Activated CD4-positive, alpha-beta T cell treated with anti-CD3 and anti-CD28 coated beads, Interleukin-2, amount 50 U/mL, for 1 hour (primary cell): ENCODE measurements around the gene SLC17A3.

Experiments
- DNase-seq: peaks from one replicate; pipeline ENCODE4 v3.0.0-alpha.2; 2020

The SLC17A3 gene

GRCh38 chr6:25832670-25833069 is 41.4 kb downstream of the SLC17A3 start:
- no peak for DNase-seq

- DNase-seq = no peak
Measured at GRCh38 chr6:25832307-25832662, 41.8 kb downstream of the SLC17A3 start.

GRCh38 chr6:25831532-25832306 is 42.3 kb downstream of the SLC17A3 start, which contains the start of gene SLC17A1:
Gene SLC17A1, minus strand, starts transcription at chr6:25832052. Its CDS starts 1,495 bp downstream, at chr6:25830557.
- no peak for DNase-seq

- DNase-seq = no peak
Measured at GRCh38 chr6:25830458-25830857, 43.6 kb downstream of the SLC17A3 start.

GRCh38 chr6:25829375-25829774 is 44.7 kb downstream of the SLC17A3 start:
- no peak for DNase-seq

GRCh38 chr6:25821341-25821740 is 52.7 kb downstream of the SLC17A3 start:
- DNase-seq = no peak

- DNase-seq = no peak
Measured at GRCh38 chr6:25816252-25816651, 57.8 kb downstream of the SLC17A3 start.

- no peak for DNase-seq
Measured at GRCh38 chr6:25815194-25815593, 58.8 kb downstream of the SLC17A3 start.

- no peak for DNase-seq
Measured at GRCh38 chr6:25804804-25805203, 69.2 kb downstream of the SLC17A3 start.

GRCh38 chr6:25801436-25801835 is 72.6 kb downstream of the SLC17A3 start:
- no peak for DNase-seq
